ENCODE data around the gene NFIB. TPM values are rescaled to one million over a fixed set of nuclear protein-coding genes. Genes with fewer than 3 reads are reported as not detected.

The NFIB gene
- polyA plus RNA-seq, 1 donor (not counting 4 experiments of a cell fraction or from before 2014, with no cell fraction given) = 8.9 TPM

- Histone ChIP-seq H3K27me3 (ENCODE audit: control insufficient read depth, extremely low read depth, insufficient read depth, low read length) (no peaks in the 10 kb centered on the region), H3K79me2 (ENCODE audit: control insufficient read depth, insufficient read depth, low read length) (no peaks in the 10 kb centered on the region), H2AFZ (ENCODE audit: control insufficient read depth, low read length) (no peak overlapping the region), H3K27ac (ENCODE audit: control insufficient read depth, insufficient read depth, low read length) (peak overlapping the region; percentile 46), H3K4me2 (ENCODE audit: control insufficient read depth, extremely low read depth, insufficient read depth, low read depth, low read length) (peak overlapping the region; percentile 66), H3K9me1 (ENCODE audit: control insufficient read depth, extremely low read depth, insufficient read depth, low read length) (no peaks in the 10 kb centered on the region), H3K9me3 (ENCODE audit: control insufficient read depth, low read depth, low read length) (no peaks in the 10 kb centered on the region), H3K4me3 (ENCODE audit: control insufficient read depth in 2 of 3, extremely low read depth in 1 of 3, insufficient read depth in 2 of 3, low read depth in 1 of 3, low read length in 3 of 3) (no peak overlapping the region), H4K20me1 (ENCODE audit: control insufficient read depth, extremely low read depth, insufficient read depth, low read length) (no peaks in the 10 kb centered on the region), H3K4me1 (ENCODE audit: control insufficient read depth, extremely low read depth, insufficient read depth, low read length) (peaks cover 18% of the 10 kb centered on the region), H3K9ac (ENCODE audit: control insufficient read depth, extremely low read depth, insufficient read depth, low read length) (no peak overlapping the region), H3K36me3 (ENCODE audit: control insufficient read depth in 2 of 2, extremely low read depth in 1 of 2, insufficient read depth in 2 of 2, low read length in 2 of 2) (no peaks in the 10 kb centered on the region)
- TF ChIP-seq EZH2 (IDR thresholded peaks at IDR 0.05; ENCODE audit: low read length) (no peak), CTCF (optimal IDR thresholded peaks at IDR 0.05 in 1 of 3, IDR thresholded peaks at IDR 0.05 in 1 of 3, conservative IDR thresholded peaks at IDR 0.05 in 1 of 3; ENCODE audit: extremely low read depth in 1 of 3, insufficient read depth in 2 of 3, low read length in 3 of 3) (no peak)
- DNase-seq (ENCODE audit: low read depth, low spot score) (no peak), FAIRE-seq (no peak)
- dilution Hi-C loops (cut with MboI; ENCODE audit: extremely low pct_ligation_motif_present, low sequenced_read_pairs) = no loop called here
Observed at GRCh38 chr9:14136047-14136635, 177.8 kb downstream of the NFIB start.

GRCh38 chr9:14135421-14135820 is 178.5 kb downstream of the NFIB start:
- H3K9ac ChIP-seq (ENCODE audit: control insufficient read depth, extremely low read depth, insufficient read depth, low read length) = no peak overlapping the region
- FAIRE-seq = no peak
- no peak overlapping the region for H3K4me3 ChIP-seq (ENCODE audit: control insufficient read depth in 2 of 3, extremely low read depth in 1 of 3, insufficient read depth in 2 of 3, low read depth in 1 of 3, low read length in 3 of 3)
- no peaks in the 10 kb centered on the region for H4K20me1 ChIP-seq (ENCODE audit: control insufficient read depth, extremely low read depth, insufficient read depth, low read length)
- TF ChIP-seq CTCF (optimal IDR thresholded peaks at IDR 0.05 in 1 of 3, IDR thresholded peaks at IDR 0.05 in 1 of 3, conservative IDR thresholded peaks at IDR 0.05 in 1 of 3; ENCODE audit: extremely low read depth in 1 of 3, insufficient read depth in 2 of 3, low read length in 3 of 3) (no peak), EZH2 (IDR thresholded peaks at IDR 0.05; ENCODE audit: low read length) (no peak)
- H2AFZ ChIP-seq (ENCODE audit: control insufficient read depth, low read length) = no peak overlapping the region
- H3K27ac ChIP-seq (ENCODE audit: control insufficient read depth, insufficient read depth, low read length) = no peak overlapping the region
- no peaks in the 10 kb centered on the region for H3K27me3 ChIP-seq (ENCODE audit: control insufficient read depth, extremely low read depth, insufficient read depth, low read length)
- no peak overlapping the region for H3K4me2 ChIP-seq (ENCODE audit: control insufficient read depth, extremely low read depth, insufficient read depth, low read depth, low read length)
- dilution Hi-C loops (cut with MboI; ENCODE audit: extremely low pct_ligation_motif_present, low sequenced_read_pairs) = no loop called here
- no peak for DNase-seq (ENCODE audit: low read depth, low spot score)
- peaks cover 18% of the 10 kb centered on the region for H3K4me1 ChIP-seq (ENCODE audit: control insufficient read depth, extremely low read depth, insufficient read depth, low read length)
- no peaks in the 10 kb centered on the region for H3K9me3 ChIP-seq (ENCODE audit: control insufficient read depth, low read depth, low read length)
- H3K9me1 ChIP-seq (ENCODE audit: control insufficient read depth, extremely low read depth, insufficient read depth, low read length) = no peaks in the 10 kb centered on the region
- H3K79me2 ChIP-seq (ENCODE audit: control insufficient read depth, insufficient read depth, low read length) = no peaks in the 10 kb centered on the region
- no peaks in the 10 kb centered on the region for H3K36me3 ChIP-seq (ENCODE audit: control insufficient read depth in 2 of 2, extremely low read depth in 1 of 2, insufficient read depth in 2 of 2, low read length in 2 of 2)

Data from keratinocyte (primary cell).